Measurements from ENCODE around the gene CRADD. TPM values are rescaled to one million over a fixed set of nuclear protein-coding genes. Genes with fewer than 3 reads are reported as not detected.
A peak's percentile ranks its signal among the peaks of the same experiment; 100 is the strongest.

CRADD gene
- total RNA-seq, 4 donors from 2014 or later: 23.5 to 35.3 (median 26.1) TPM

- WGBS: 78% methylated on average over 8 of the region's 8 CpGs
- H3K4me1 ChIP-seq: peaks cover 40 to 77% (median 68%) of the 10 kb centered on the region in 4 donors
These were observed 146.6 kb downstream of the CRADD start for GRCh38 chr12:93823616-93824391.

GRCh38 chr12:93824514-93825500 lies 147.6 kb downstream of the CRADD start:
- Histone ChIP-seq H3K4me3 (no peak overlapping the region), H3K36me3 (no peaks in the 10 kb centered on the region), H3K27ac (replicated peaks in 1 of 4) (peak overlapping the region; percentile 56 to 74 (median 68)), H3K4me1 (peaks cover 37 to 74% (median 58%) of the 10 kb centered on the region in 4 donors), H3K27me3 (no peaks in the 10 kb centered on the region), H3K9me3 (no peaks in the 10 kb centered on the region)
- TF ChIP-seq POLR2A (IDR thresholded peaks at IDR 0.05; ENCODE audit: low read depth) (no peak), CTCF (IDR thresholded peaks at IDR 0.05) (no peak), EP300 (IDR thresholded peaks at IDR 0.05) (no peak), POLR2AphosphoS5 (IDR thresholded peaks at IDR 0.05) (no peak)
- intact Hi-C loops (cut with DNase I): loop anchor here (5.0 kb wide), 1 partner anchor 48 kb away; no protein-coding TSS in a partner anchor
- no peak for DNase-seq (ENCODE audit: extremely low spot score)
- 87% methylated on average over 11 of the region's 11 CpGs for WGBS

More at GRCh38 chr12:93823616-93824391, 146.6 kb downstream of the CRADD start:
- Histone ChIP-seq H3K9me3 (no peaks in the 10 kb centered on the region), H3K27me3 (no peaks in the 10 kb centered on the region), H3K36me3 (no peaks in the 10 kb centered on the region), H3K4me3 (no peak overlapping the region), H3K27ac (replicated peaks in 1 of 4) (peak overlapping the region in 1 of 4 donors; percentile 19)
- no peak for TF ChIP-seq POLR2A (IDR thresholded peaks at IDR 0.05; ENCODE audit: low read depth)
- no peak for TF ChIP-seq POLR2AphosphoS5 (IDR thresholded peaks at IDR 0.05)
- TF ChIP-seq CTCF (IDR thresholded peaks at IDR 0.05): no peak
- no peak for TF ChIP-seq EP300 (IDR thresholded peaks at IDR 0.05)
- DNase-seq (ENCODE audit: extremely low spot score): no peak
- intact Hi-C loops (cut with DNase I): no loop called here

- H3K36me3 ChIP-seq: no peaks in the 10 kb centered on the region
- no peaks in the 10 kb centered on the region for H3K27me3 ChIP-seq
- TF ChIP-seq EP300 (IDR thresholded peaks at IDR 0.05): no peak
- TF ChIP-seq POLR2AphosphoS5 (IDR thresholded peaks at IDR 0.05): peak in 1 of 2 donors; percentile 13
- no peaks in the 10 kb centered on the region for H3K9me3 ChIP-seq
- WGBS: 65% methylated on average over 3 of the region's 3 CpGs
- intact Hi-C loops (cut with DNase I): loop anchor here (5.0 kb wide), 1 partner anchor 48 kb away; no protein-coding TSS in a partner anchor
- H3K27ac ChIP-seq (replicated peaks in 1 of 4): peak overlapping the region; percentile 56 to 74 (median 68)
- no peak for DNase-seq (ENCODE audit: extremely low spot score)
- no peak overlapping the region for H3K4me3 ChIP-seq
- H3K4me1 ChIP-seq: peaks cover 37 to 71% (median 52%) of the 10 kb centered on the region in 4 donors
These were observed 148.3 kb downstream of the CRADD start for GRCh38 chr12:93825501-93825888.

GRCh38 chr12:93825931-93826555 lies 148.9 kb downstream of the CRADD start:
- no peaks in the 10 kb centered on the region for H3K9me3 ChIP-seq
- H3K27me3 ChIP-seq: no peaks in the 10 kb centered on the region
- peak overlapping the region; percentile 56 to 74 (median 68) for H3K27ac ChIP-seq (replicated peaks in 1 of 4)
- intact Hi-C loops (cut with DNase I): loop anchor here (5.0 kb wide), 1 partner anchor 49 kb away; no protein-coding TSS in a partner anchor
- DNase-seq (ENCODE audit: extremely low spot score): no peak
- 27% methylated on average over 6 of the region's 6 CpGs for WGBS
- no peak for TF ChIP-seq EP300 (IDR thresholded peaks at IDR 0.05)
- peak in 1 of 2 donors; percentile 13 for TF ChIP-seq POLR2AphosphoS5 (IDR thresholded peaks at IDR 0.05)
- H3K36me3 ChIP-seq: no peaks in the 10 kb centered on the region
- peak overlapping the region in 3 of 4 donors; percentile 0 to 16 (median 11) for H3K4me3 ChIP-seq
- H3K4me1 ChIP-seq: peaks cover 37 to 71% (median 51%) of the 10 kb centered on the region in 4 donors

- TF ChIP-seq CTCF (IDR thresholded peaks at IDR 0.05) (no peak), POLR2A (IDR thresholded peaks at IDR 0.05; ENCODE audit: low read depth) (no peak), EP300 (IDR thresholded peaks at IDR 0.05) (no peak), POLR2AphosphoS5 (IDR thresholded peaks at IDR 0.05) (no peak)
- no peak overlapping the region for H3K4me3 ChIP-seq
- 54% methylated on average over 6 of the region's 6 CpGs for WGBS
- H3K27me3 ChIP-seq: no peaks in the 10 kb centered on the region
- no peaks in the 10 kb centered on the region for H3K36me3 ChIP-seq
- H3K4me1 ChIP-seq: peaks cover 37 to 63% (median 49%) of the 10 kb centered on the region in 4 donors
- H3K9me3 ChIP-seq: no peaks in the 10 kb centered on the region
- DNase-seq (ENCODE audit: extremely low spot score): no peak
- H3K27ac ChIP-seq (replicated peaks in 1 of 4): peak overlapping the region in 3 of 4 donors; percentile 64 to 74 (median 73)
- intact Hi-C loops (cut with DNase I): loop anchor here (5.0 kb wide), 1 partner anchor 50 kb away; no protein-coding TSS in a partner anchor
These were observed 150.0 kb downstream of the CRADD start for GRCh38 chr12:93827179-93827578.
